Stimulated activated CD8-positive, alpha-beta memory T cell treated with anti-CD3 and anti-CD28 coated beads, Interleukin-2, amount 100 ng/mL, for 1 hour (primary cell): ENCODE measurements around the gene RASSF10.
"Not testable (repeated sequence)": the region's sequence is repeated elsewhere in the genome, so short reads cannot be mapped to it uniquely, and the experiment has no call there.

ENCODE experiments used
- DNase-seq, 2 donors: peaks; one replicate each; pipeline ENCODE4 v3.0.0-alpha.2; 2020; ENCODE audit warnings: low read depth in 2 of 2

The RASSF10 gene

GRCh38 chr11:13026722-13027121, 17.6 kb downstream of the RASSF10 start:
- no peak for DNase-seq

- no peak for DNase-seq
Observed at GRCh38 chr11:13028322-13028721, 19.2 kb downstream of the RASSF10 start.

GRCh38 chr11:13029872-13030271, 20.8 kb downstream of the RASSF10 start:
- DNase-seq = no peak

GRCh38 chr11:13030857-13031256, 21.7 kb downstream of the RASSF10 start:
- no peak for DNase-seq

- DNase-seq = no peak
Observed at GRCh38 chr11:13031349-13031748, 22.2 kb downstream of the RASSF10 start.

- no peak for DNase-seq
Observed at GRCh38 chr11:13033760-13034533, 24.8 kb downstream of the RASSF10 start.

- no peak for DNase-seq
Observed at GRCh38 chr11:13035711-13036110, 26.6 kb downstream of the RASSF10 start.

GRCh38 chr11:13036235-13036634, 27.1 kb downstream of the RASSF10 start:
- DNase-seq = no peak

- DNase-seq = no peak
Observed at GRCh38 chr11:13038366-13038765, 29.2 kb downstream of the RASSF10 start.

- DNase-seq = no peak
Observed at GRCh38 chr11:13039126-13039525, 30.0 kb downstream of the RASSF10 start.

GRCh38 chr11:13040969-13041561, 31.9 kb downstream of the RASSF10 start:
- no peak for DNase-seq

- no peak for DNase-seq
Observed at GRCh38 chr11:13042873-13043342, 33.8 kb downstream of the RASSF10 start.

GRCh38 chr11:13043912-13044628, 35.0 kb downstream of the RASSF10 start:
- no peak for DNase-seq

- DNase-seq = not testable (repeated sequence)
Observed at GRCh38 chr11:13045089-13045488, 36.0 kb downstream of the RASSF10 start.

- DNase-seq = no peak
Observed at GRCh38 chr11:13045734-13046133, 36.6 kb downstream of the RASSF10 start.

- no peak for DNase-seq
Observed at GRCh38 chr11:13046637-13047570, 37.8 kb downstream of the RASSF10 start.

- no peak for DNase-seq
Observed at GRCh38 chr11:13047884-13048283, 38.8 kb downstream of the RASSF10 start.

- no peak for DNase-seq
Observed at GRCh38 chr11:13051257-13051656, 42.1 kb downstream of the RASSF10 start.

- DNase-seq = no peak
Observed at GRCh38 chr11:13052130-13052571, 43.0 kb downstream of the RASSF10 start.

GRCh38 chr11:13053255-13053917, 44.3 kb downstream of the RASSF10 start:
- DNase-seq = no peak

GRCh38 chr11:13054278-13054677, 45.2 kb downstream of the RASSF10 start:
- no peak for DNase-seq
